DMS 273 treated with DMSO at 0.1 percent for 48 hours (cell line): Measurements from ENCODE around the gene MT3.

ENCODE experiments used
- DNase-seq: peaks from one replicate; lab custom pipeline; 2025; lab: John Stamatoyannopoulos, UW

MT3 gene

DNA sequence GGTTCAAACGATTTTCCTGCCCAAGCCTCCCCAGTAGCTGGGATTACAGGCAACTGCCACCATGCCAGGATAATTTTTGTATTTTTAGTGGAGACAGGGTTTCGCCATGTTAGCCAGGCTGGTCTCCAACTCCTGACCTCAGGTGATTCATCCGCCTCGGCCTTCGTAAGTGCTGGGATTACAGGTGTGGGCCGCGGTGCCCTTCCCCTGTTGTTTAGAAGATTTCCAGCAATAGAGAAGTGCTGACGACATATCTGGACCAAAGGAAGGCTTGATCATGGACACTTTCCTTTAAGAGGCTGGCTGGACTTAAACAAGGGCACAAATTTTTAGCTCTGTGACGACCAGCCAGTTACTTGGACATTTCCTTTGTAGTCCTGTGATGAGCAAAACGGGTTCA is 41.9 kb downstream of the MT3 start:
- DNase-seq = no peak

DNA sequence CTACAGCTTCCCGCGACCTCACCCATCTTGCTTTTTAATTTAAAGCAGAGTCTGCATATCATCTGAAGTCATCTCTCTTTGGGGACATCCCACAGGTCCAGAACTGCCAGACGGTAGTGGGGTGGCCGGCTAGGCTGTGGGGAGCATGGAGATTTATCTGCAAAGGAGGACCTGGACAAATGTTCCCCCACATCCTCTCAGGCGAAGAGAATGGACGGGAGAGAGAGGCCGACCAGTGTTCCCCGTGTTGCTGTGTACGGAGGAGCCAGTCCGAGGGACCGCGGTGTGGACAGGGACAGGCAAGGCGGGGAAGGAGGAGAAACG is 42.5 kb downstream of the MT3 start:
- DNase-seq = no peak

DNA sequence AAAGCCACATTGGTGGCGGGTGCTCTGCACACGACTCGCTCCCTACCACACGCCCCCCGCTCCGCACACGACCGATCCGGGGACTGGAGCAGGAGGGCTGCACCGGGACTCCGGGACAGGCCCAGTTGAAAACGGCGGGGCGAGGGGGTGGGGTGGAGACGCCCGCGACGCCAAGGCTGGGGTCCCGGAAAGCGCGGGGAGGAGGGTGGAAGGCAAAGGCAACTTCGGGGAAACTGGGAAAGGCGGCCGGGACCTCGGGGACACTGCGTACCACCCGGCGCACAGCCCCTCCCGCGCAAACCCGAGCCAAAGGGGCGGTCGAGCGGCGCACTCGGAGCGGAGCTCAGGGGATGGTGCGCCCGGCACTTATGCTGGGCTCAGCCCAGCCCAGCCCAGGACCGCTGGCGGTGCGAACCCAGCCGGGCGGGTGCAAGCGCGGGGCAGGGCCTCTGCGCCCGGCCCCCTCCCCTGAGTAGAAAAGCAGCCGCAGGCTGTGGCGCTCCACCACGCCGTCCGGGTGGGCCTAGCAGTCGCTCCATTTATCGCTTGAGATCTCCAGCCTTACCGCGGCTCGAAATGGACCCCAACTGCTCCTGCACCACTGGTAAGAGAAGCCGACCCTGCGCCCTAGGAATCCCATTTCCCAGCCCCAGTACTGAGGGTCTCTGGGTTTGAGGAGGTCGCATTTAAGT is 43.0 kb downstream of the MT3 start, which contains the start of gene MT1M:
Gene MT1M, plus strand, starts transcription at position 504 of the 692 bp plus-strand sequence. Its CDS starts 73 bp downstream, at position 577.
- no peak for DNase-seq

DNA sequence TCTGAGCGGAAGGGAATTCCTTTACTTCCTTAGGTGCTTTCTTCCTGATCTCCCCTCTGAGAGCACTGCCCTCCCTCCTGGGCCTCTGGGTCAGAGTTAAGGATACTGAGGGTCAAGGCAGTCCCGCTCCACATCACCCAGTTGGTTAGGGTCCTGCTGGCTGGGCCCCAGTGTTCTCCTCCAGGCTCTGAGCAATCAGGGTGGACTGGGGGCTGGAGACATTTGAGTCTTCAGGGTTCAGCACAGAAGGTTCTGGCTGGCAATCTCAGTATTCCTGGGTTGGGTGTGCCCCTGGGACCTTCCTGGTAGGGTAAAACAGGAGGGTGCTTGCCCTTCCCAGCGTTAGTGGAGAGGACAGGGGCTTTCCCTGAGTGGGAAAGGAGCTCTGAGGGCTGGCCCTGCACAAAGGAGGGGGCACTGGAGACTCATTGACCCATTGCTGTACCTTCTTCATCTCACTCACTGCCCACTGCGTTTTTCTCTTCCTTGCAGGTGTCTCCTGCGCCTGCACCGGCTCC is 43.6 kb downstream of the MT3 start:
- no peak for DNase-seq

DNA sequence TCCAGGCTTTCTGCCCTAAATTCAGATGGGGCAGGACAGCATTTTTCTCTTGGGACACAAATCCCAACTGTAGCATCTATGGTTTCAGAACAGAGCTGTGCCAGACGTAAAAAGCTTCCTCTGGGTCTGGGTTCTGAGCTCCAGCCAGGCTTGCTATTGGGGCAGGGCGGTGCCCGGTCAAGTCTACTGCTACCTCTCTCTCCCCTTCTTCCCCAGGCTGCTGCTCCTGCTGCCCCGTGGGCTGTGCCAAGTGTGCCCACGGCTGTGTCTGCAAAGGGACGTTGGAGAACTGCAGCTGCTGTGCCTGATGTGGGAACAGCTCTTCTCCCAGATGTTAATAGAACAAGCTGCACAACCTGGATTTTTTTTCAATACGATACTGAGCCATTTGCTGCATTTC is 44.2 kb downstream of the MT3 start:
- no peak for DNase-seq

DNA sequence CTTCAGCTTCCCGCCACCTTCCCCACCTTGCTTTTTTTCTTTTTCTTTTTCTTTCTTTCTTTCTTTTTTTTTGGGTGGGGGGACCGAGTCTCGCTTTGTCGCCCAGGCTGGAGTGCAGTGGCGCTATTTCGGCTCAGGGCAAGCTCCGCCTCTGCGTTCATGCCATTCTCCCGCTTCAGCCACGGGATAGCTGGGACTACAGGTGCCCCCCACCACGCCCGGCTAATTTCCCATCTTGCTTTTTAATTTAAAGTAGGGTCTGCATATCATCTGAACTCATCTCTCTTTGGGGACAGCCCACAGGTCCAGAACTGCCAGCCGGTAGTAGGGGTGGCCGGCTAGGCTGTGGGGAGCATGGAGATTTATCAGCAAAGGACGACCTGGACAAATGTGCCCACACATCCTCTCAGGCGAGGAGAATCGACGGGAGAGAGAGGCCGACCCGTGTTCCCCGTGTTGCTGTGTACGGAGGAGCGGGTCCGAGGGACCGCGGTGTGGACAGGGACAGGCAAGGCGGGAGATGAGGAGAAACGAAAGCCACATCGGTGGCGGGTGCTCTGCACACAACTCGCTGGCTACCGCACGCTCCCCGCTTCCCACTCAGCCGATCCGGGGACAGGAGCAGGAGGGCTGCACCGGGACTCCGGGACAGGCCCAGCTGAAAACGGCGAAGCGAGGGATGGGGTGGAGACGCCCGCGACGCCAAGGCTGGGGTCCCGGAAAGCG is 45.5 kb downstream of the MT3 start:
- DNase-seq = no peak

DNA sequence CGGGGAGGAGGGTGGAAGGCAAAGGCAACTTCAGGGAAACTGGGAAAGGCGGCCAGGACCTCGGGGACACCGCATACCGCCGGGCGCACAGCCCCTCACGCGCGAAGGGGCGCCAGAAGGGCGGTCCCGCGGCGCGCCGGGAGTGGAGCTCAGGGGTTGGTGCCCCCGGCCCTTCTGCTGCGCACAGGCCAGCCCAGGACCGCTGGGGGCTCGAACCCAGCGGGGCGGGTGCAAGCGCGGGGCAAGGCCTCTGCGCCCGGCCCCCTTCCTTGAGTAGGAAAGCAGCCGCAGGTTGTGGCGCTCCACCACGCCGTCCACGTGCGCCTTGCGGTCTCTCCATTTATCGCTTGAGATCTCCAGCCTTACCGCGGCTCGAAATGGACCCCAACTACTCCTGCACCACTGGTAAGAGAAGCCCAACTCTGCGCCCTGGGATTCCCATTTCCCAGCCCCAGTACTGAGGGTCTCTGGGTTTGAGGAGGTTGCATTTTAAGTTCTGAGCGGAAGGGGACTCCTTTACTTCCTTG is 46.2 kb downstream of the MT3 start:
- DNase-seq = no peak

DNA sequence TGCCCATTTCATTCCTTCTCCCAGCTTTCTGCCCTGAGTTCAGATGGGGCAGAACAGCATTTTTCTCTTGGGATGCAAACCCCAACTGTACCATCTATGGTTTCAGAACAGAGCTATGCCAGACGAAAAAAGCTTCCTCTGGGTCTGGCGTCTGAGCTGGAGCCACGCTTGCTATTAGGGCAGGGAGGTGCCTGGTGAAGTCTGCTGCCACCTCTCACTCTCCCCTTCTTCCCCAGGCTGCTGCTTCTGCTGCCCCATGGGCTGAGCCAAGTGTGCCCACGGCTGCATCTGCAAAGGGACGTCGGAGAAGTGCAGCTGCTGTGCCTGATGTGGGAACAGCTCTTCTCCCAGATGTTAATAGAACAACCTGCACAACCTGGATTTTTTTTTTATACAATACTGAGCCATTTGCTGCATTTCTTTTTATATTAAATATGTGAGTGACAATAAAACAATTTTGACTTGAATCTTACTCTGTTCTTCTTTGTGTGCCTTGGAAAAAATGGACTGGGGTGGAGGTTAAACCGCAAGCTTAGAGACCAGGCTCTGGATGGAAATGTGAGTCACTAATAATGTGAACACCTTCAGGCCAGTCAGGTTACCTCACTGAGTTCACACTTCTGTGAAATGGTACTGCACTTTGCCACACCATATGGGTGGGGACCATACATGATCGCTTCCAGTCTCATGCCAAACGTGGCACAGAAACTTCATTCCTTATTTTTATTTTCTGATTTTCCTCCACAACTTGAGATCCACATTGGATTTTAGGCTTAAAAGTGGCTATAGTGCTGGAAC is 47.5 kb downstream of the MT3 start:
- no peak for DNase-seq

DNA sequence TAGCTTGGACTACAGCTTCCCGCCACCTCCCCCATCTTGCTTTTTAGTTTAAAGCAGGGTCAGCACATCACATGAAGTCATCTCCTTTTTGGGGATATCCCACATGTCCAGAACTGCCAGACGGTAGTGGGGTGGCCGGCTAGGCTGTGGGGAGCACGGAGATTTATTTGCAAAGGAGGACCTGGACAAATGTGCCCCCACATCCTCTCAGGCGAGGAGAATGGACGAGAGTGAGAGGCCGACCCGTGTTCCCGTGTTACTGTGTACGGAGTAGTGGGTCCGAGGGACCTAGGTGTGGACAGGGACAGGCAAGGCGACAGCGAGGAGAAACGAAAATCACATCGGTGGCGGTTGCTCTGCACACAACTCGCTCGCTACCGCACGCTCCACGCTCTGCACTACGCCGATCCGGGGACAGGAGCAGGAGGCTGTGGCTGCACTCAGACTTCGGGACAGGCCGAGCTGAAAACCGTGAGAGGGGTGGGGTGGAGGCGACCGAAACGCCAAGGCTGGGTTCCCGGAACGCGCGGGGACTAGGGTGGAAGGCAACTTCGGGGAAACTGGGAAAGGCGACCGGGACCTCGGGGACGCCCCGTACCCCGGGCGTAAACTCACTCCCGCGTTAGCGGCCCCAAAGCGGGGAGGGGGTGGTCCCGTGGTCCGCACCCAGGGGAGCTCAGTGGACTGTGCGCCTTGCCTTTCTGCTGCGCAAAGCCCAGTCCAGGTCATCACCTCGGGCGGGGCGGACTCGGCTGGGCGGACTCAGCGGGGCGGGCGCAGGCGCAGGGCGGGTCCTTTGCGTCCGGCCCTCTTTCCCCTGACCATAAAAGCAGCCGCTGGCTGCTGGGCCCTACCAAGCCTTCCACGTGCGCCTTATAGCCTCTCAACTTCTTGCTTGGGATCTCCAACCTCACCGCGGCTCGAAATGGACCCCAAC is 48.8 kb downstream of the MT3 start, which contains the start of gene MT1A:
Gene MT1A, plus strand, starts transcription at position 853 of the 937 bp plus-strand sequence. Its CDS starts 73 bp downstream, at position 926.
- DNase-seq = no peak

DNA sequence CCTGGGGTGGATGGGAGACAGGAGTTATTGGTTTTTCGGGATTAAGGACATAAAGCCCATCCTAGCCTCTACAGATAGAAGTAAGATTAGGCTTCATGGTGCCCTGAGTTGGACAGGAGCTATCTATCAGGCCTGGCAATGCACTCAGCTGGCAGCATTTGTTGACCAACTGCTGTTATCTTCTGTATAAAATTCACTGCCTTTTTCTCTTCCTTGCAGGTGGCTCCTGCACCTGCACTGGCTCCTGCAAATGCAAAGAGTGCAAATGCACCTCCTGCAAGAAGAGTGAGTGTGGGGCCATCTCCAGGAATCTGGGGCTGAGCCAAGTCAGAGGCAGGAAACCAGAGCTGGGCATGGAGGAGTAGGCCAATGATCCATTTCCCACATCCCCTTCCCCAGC is 49.7 kb downstream of the MT3 start:
- no peak for DNase-seq

DNA sequence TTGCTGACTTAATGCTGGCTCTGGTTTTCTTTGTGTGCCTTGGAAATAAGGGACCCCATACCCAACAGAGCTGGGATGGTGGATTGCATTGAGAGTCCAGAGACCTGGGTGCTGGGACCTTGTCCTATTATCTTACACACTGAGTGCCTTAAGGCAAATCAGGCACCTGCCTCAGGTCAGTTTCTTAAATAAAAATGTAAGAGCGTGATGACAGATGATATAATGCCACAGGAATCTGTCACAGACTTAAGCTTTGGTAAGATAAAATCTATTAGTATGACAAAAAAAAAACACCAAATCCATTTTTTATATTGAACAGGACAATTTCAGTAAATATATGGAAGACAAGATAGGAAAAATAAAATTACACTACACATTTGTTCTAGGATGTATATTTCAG is 50.7 kb downstream of the MT3 start:
- no peak for DNase-seq
